ENCODE measurements around the gene CADM3. TPM values are rescaled to one million over a fixed set of nuclear protein-coding genes. Genes with fewer than 3 reads are reported as not detected.

Gene CADM3
- total RNA-seq, 2 experiments from 2014 or later = not detected

DNA sequence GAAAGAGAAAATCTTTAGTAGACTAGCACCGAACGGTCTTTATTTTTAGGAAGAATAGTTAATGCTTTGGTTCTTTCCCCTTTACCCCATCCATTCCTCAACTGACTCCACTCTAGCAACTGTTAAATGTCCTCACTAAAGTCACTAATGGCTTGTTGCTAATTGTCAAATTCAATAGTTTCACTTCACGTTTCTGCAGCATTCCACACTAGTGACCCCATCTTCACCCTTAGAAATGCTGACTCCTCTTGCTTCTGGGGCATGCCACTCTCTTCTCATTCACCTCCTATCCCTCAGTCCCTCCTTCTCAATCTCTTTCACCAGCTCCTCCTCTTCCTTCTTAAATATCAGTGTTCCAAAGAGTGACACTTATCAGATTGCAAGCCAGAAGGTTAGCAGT, 19.4 kb upstream of the CADM3 start:
- Mint-ChIP-seq H3K4me1 (ENCODE audit: low read depth) (no peaks in the 10 kb centered on the region), H3K4me3 (no peak overlapping the region), H3K27ac (no peak overlapping the region), H3K27me3 (peaks cover 32% of the 10 kb centered on the region), H3K9me3 (no peaks in the 10 kb centered on the region), H3K36me3 (ENCODE audit: low read depth) (no peaks in the 10 kb centered on the region)
- intact Hi-C loops (cut with micrococcal nuclease) = no loop called here
- ChIA-PET CTCF (interaction anchor here (0.9 to 1.7 kb wide), 4 partner anchors 46 to 62 kb away, joined by 3 to 6 read pairs (median 4); no protein-coding TSS in a partner anchor), POLR2A (no interaction called here)
- no peak for ATAC-seq
- DNase-seq = no peak
- TF ChIP-seq, protein P1, sequence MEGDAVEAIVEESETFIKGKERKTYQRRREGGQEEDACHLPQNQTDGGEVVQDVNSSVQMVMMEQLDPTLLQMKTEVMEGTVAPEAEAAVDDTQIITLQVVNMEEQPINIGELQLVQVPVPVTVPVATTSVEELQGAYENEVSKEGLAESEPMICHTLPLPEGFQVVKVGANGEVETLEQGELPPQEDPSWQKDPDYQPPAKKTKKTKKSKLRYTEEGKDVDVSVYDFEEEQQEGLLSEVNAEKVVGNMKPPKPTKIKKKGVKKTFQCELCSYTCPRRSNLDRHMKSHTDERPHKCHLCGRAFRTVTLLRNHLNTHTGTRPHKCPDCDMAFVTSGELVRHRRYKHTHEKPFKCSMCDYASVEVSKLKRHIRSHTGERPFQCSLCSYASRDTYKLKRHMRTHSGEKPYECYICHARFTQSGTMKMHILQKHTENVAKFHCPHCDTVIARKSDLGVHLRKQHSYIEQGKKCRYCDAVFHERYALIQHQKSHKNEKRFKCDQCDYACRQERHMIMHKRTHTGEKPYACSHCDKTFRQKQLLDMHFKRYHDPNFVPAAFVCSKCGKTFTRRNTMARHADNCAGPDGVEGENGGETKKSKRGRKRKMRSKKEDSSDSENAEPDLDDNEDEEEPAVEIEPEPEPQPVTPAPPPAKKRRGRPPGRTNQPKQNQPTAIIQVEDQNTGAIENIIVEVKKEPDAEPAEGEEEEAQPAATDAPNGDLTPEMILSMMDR (IDR thresholded peaks at IDR 0.05) = no peak

DNA sequence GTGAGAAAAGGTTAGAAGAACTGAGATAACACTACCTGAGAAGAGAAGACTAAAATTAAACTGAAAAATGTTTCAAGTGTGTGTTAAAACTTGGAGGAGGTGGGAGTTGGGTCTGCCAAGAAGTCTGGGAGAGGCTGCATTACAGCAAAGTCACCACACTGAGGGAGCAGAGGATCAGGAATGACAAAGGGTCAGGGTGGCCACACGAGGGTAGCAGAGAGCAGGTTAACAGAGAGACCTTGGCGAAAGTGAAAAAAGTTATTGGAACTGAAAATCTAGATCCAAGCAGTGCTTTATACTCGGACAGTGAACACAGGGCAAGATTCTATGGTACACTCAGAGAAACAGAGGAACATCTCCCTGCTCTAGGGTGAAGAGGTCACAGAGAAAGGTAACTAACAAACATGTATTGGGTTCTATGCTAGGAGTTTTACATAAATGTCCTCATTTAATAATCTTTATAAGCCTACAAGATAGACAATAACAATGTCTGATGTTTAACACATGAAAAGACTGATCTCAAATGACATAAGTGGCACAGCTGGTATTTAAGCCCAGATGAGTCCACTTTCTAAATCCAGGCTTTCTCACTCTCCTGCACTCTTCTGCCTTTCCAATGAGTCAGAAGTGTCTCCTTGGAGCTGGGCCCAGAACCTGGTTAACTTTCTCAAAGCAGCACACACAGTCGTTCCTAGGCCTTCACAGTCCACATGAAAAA, 10.3 kb upstream of the CADM3 start:
- H3K9me3 Mint-ChIP-seq = no peaks in the 10 kb centered on the region
- TF ChIP-seq, protein P1 (IDR thresholded peaks at IDR 0.05) = peak; percentile 95
- DNase-seq (peak; percentile 68), ATAC-seq (peak; percentile 80)
- no peak overlapping the region for H3K4me3 Mint-ChIP-seq
- intact Hi-C loops (cut with micrococcal nuclease) = loop anchor here (5.0 kb wide), 2 partner anchors 36 to 51 kb away; no protein-coding TSS in a partner anchor
- H3K27me3 Mint-ChIP-seq = peaks cover 35% of the 10 kb centered on the region
- no peaks in the 10 kb centered on the region for H3K36me3 Mint-ChIP-seq (ENCODE audit: low read depth)
- H3K4me1 Mint-ChIP-seq (ENCODE audit: low read depth) = peaks cover 4% of the 10 kb centered on the region
- ChIA-PET CTCF (interaction anchor here (0.8 to 4.7 kb wide), 14 partner anchors 12 to 732 kb away, joined by 3 to 122 read pairs (median 4); no protein-coding TSS in a partner anchor), POLR2A (no interaction called here)
- no peak overlapping the region for H3K27ac Mint-ChIP-seq

DNA sequence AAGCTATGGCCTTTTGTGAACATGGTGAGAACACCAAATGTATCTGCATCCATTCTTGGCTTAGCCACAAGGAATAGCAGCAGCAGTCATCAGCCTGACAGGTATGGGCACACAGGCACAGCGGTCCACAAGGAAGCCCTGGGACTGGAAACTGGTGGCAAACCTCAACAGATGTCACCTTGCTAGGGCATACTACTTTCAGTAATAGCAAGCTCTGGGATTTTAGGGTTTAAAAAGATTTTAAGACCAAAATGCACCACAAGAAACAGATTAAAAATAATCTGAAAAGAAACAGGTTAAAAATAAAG, 9.7 kb upstream of the CADM3 start:
- ATAC-seq (no peak), DNase-seq (no peak)
- Mint-ChIP-seq H3K27me3 (peaks cover 35% of the 10 kb centered on the region), H3K9me3 (no peaks in the 10 kb centered on the region), H3K27ac (no peak overlapping the region), H3K4me1 (ENCODE audit: low read depth) (peaks cover 4% of the 10 kb centered on the region), H3K36me3 (ENCODE audit: low read depth) (no peaks in the 10 kb centered on the region), H3K4me3 (no peak overlapping the region)
- ChIA-PET POLR2A (no interaction called here), CTCF (interaction anchor here (1.1 to 4.7 kb wide), 10 partner anchors 15 to 731 kb away, joined by 3 to 122 read pairs (median 4); no protein-coding TSS in a partner anchor)
- TF ChIP-seq, protein P1 (IDR thresholded peaks at IDR 0.05) = no peak
- intact Hi-C loops (cut with micrococcal nuclease) = loop anchor here (5.0 kb wide), 2 partner anchors 36 to 51 kb away; no protein-coding TSS in a partner anchor

DNA sequence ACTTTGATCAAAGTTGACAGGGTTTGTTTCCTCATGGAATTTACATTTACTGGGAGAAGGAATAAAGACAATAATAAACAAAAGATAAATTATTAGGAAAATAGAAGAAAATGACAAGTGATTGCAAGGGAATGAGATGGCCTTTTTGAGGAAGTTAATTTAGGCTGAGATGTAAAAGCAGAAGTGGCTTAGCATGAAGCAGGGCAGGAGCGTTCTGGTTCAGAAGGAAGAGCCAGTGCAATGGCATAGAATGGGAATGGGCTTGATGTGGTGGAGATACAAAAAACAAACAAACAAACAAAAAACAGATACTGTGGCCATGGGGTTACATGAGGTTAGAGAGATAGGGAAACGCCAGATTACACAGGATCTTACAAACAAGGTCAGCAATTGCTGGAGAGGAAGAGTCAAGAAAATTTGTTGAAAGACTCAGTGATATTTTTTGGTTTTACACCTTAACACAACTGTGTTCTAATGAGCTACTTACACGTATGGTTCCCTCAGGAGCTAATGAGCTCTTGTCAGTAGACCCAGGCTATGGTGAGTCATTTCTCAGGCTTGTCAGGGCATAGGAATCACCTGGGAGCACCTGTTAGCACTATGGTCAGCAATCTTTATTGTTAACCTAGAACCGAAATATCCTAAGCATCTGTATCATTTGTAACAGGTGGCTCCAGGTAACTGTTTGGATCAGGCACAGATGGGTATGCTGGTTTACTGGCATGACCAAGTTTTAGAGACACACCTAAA, 8.7 kb upstream of the CADM3 start:
- ChIA-PET CTCF (interaction anchor here (1.1 to 4.7 kb wide), 5 partner anchors 14 to 730 kb away, joined by 3 to 122 read pairs (median 4); no protein-coding TSS in a partner anchor), POLR2A (no interaction called here)
- no peak for DNase-seq
- H3K4me3 Mint-ChIP-seq = no peak overlapping the region
- H3K27me3 Mint-ChIP-seq = peaks cover 31% of the 10 kb centered on the region
- no peak for ATAC-seq
- intact Hi-C loops (cut with micrococcal nuclease) = loop anchor here (5.0 kb wide), 2 partner anchors 35 to 50 kb away; no protein-coding TSS in a partner anchor
- no peaks in the 10 kb centered on the region for H3K9me3 Mint-ChIP-seq
- TF ChIP-seq, protein P1 (IDR thresholded peaks at IDR 0.05) = no peak
- peaks cover 4% of the 10 kb centered on the region for H3K4me1 Mint-ChIP-seq (ENCODE audit: low read depth)
- H3K36me3 Mint-ChIP-seq (ENCODE audit: low read depth) = no peaks in the 10 kb centered on the region
- no peak overlapping the region for H3K27ac Mint-ChIP-seq

All from activated CD8-positive, alpha-beta T cell treated with anti-CD3 and anti-CD28 coated beads for 36 hours (primary cell).